GM12864 (cell line): ENCODE measurements around the gene FAM83F.

Experiments
- DNase-seq: peaks from one replicate; pipeline ENCODE4 v3.0.0-alpha.2; 2011; ENCODE audit warnings: low read depth
- H3K4me3 ChIP-seq: 2 replicates; pipeline ENCODE4 v1.5.1; 2011; ENCODE audit warnings: mild to moderate bottlenecking, low read depth, low read length, control low read depth
- TF ChIP-seq, protein P1 (sequence below): IDR thresholded peaks from 2 replicates; pipeline ENCODE4 v1.5.1; 2011; ENCODE audit warnings: low read depth, mild to moderate bottlenecking, moderate library complexity, low read length, control low read depth, inconsistent platforms; ENCODE audit errors: missing control alignments

Gene FAM83F

DNA sequence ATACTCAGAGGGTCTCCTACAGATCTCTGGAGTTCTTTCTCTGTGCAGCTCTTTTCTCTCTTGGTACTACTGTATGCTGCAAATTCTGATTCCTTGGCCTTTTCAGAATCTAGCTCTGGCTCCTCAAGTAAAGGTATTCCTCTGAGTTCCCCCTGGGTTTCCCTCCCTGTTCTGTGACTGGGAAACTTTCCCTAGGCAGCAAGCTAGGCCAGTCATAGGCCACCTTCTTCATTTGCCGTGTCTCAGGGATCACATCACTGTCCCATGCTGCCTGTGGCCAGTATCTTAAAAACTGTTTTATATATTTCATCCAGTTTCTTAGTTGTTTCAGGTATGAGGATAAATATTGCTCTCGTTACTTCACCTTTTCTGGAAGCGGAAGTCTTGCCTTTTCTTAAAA is 71.2 kb downstream of the FAM83F start:
- H3K4me3 ChIP-seq: no peak overlapping the region
- TF ChIP-seq, protein P1, sequence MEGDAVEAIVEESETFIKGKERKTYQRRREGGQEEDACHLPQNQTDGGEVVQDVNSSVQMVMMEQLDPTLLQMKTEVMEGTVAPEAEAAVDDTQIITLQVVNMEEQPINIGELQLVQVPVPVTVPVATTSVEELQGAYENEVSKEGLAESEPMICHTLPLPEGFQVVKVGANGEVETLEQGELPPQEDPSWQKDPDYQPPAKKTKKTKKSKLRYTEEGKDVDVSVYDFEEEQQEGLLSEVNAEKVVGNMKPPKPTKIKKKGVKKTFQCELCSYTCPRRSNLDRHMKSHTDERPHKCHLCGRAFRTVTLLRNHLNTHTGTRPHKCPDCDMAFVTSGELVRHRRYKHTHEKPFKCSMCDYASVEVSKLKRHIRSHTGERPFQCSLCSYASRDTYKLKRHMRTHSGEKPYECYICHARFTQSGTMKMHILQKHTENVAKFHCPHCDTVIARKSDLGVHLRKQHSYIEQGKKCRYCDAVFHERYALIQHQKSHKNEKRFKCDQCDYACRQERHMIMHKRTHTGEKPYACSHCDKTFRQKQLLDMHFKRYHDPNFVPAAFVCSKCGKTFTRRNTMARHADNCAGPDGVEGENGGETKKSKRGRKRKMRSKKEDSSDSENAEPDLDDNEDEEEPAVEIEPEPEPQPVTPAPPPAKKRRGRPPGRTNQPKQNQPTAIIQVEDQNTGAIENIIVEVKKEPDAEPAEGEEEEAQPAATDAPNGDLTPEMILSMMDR: no peak
- DNase-seq: no peak

DNA sequence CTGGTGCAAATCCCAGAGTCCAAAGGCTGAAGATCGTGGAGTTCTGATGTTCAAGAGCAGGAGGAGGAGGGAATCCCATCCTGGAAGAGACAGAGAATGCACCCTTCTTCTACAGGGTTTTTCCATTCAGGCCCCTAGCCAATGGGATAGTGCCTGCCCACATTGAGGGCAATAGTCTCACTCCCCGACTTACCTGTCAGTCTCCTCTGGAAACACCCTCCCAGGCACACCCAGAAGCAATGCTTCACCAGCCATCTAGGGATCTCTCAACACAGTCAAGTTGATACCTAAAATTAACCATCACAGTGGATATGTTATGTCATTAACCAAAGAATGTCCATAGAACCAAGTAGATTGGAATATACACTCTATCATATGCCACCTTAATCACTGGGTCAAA is 72.9 kb downstream of the FAM83F start:
- TF ChIP-seq, protein P1: no peak
- H3K4me3 ChIP-seq: no peak overlapping the region
- DNase-seq: no peak

DNA sequence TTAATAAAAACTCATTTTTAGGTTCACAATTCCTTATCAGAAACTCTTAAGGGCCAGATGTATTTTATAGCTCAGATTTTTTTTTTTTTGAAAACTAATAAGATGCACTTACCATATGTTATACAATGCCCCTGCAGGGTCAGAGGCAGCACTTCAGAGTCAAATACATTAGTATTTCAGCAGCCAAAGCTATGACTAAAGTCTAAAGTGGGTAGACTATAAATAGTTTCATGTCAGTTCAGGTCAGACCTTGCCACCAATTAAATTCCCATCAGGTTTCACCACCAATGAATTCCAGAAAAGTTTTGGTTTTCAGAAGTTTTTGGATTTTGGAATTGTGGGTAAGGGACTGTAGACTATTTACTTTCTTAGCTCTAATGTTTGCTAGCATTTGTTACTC is 75.9 kb downstream of the FAM83F start:
- DNase-seq: no peak

DNA sequence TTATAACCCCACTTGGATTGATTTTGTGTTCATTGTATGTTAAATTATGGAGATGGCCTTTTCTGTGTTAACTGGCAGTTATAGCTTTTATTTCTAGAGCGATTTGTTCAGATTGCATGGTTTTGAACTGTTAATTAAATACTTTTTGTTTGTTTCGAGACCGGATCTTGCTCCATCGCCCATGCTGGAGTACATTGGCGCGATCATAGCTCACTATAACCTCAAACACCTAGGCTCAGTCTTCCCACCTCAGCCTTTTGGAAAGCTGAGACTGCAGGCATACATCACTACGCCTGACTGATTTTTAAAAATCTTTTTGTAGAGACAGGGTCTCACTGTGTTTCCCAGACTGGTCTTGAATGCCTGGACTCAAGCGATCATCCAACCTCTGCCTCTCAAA is 77.0 kb downstream of the FAM83F start:
- DNase-seq: no peak
- TF ChIP-seq, protein P1: no peak
- no peak overlapping the region for H3K4me3 ChIP-seq

More for the DNA sequence above, 75.9 kb downstream of the FAM83F start:
- H3K4me3 ChIP-seq: no peak overlapping the region
- TF ChIP-seq, protein P1: no peak

DNA sequence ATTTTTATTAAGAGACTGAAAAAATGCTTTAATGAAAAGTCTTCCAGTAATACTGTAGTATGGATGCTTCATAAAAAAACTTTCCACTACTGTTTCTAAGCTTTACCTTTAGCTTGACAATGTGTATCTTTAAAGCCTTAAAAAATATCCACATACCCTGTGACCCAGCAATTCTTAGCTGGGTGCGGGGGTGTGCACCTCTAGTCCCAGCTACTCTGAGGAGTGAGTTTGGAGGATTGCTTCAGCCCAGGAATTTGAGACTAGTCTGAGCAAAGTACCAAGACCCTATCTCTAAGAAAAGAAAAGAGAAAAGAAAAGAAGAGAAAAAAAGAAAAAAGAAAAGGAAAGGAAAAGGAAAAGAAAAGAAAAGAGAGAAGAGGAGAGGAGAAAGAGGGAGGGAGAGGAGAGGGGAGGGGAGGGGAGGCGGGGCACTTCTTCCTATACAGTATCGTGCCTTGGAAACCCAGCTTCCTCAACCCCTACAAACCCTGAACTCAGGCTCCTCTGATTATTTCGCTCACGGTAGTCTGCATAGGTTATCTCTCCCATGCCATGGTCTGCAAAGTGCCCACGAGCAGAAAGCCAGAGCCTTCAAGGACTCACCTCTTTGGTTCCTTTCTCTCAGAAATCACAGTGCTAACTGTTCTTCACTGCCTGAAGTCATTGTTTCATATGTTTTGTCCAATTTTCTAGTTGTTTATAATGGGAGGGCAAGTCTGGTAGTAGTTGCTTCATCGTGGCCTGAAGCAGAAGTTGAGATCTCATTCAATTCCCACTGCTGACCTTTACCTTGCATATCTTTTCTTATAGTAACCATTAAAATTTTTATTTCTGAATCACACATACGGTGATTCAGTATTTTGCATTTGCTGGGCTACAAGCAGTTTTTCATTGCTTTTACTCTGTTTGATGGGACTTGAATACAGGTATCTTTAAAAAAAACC is 82.2 kb downstream of the FAM83F start:
- H3K4me3 ChIP-seq: no peak overlapping the region
- TF ChIP-seq, protein P1: no peak
- no peak for DNase-seq

DNA sequence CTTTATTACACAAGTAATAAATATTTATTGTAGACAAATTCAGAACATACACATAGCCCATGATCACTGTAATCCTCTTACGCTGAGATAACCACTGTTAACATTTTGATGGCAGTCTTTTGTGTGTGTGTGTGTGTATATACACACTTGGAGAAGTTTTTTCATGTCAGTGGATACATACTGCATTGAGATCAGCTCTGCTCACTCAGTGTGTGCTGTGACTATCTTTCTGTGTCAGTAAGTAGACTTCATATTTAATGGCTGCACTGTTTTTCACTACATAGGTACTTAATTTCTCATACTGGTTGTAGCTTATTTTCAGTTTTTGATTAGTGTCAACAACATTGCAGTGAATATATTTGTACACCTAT is 82.9 kb downstream of the FAM83F start:
- TF ChIP-seq, protein P1: no peak

DNA sequence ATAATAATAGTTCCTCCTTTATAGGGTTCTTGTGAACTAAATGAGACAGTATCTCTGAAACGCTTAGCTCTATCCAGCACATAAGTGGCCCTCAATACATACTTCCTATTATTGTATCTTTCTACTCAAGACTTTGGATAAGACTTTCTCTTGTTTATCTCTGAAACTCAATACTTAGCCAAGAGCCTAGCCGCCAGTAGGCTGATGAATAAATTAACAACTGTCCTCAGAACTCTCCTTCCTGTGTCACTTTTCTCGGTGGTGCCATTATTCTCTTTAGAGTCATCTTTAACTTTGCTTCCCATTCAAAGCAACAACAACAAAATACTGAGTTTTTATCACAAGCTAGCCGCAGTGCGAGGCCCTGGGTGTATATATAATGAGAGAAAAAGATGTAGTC is 86.9 kb downstream of the FAM83F start:
- H3K4me3 ChIP-seq: no peak overlapping the region
- DNase-seq: no peak
- TF ChIP-seq, protein P1: no peak

More for the DNA sequence above, 82.9 kb downstream of the FAM83F start:
- no peak for DNase-seq
- H3K4me3 ChIP-seq: no peak overlapping the region
